Measurements from ENCODE around the gene BCL2L1.

The BCL2L1 gene

GRCh38 chr20:31679357-31680285, 43.0 kb downstream of the BCL2L1 start:
- H3K4me1 ChIP-seq (ENCODE audit: insufficient read depth, low read length, severe bottlenecking), result peaks cover 70% of the 10 kb centered on the region
- H3F3A ChIP-seq (ENCODE audit: insufficient read depth, low read length), result no peaks in the 10 kb centered on the region
- H3K79me2 ChIP-seq (ENCODE audit: insufficient read depth, low read length), result no peaks in the 10 kb centered on the region
- peak overlapping the region; percentile 50 for H3K27ac ChIP-seq (ENCODE audit: low read depth, low read length, poor library complexity, severe bottlenecking)
- H3K36me3 ChIP-seq (ENCODE audit: insufficient read depth, low read length), result peaks cover 20% of the 10 kb centered on the region; the same call in 1 of the 2 replicates
- H3K9me3 ChIP-seq (ENCODE audit: low read length), result no peaks in the 10 kb centered on the region
- no peak overlapping the region for H3K4me3 ChIP-seq (ENCODE audit: low read depth, low read length, poor library complexity, severe bottlenecking)
- no peak overlapping the region; the same call in 1 of the 2 replicates for H3K9ac ChIP-seq (ENCODE audit: low read length)
- no peaks in the 10 kb centered on the region for H4K20me1 ChIP-seq (ENCODE audit: insufficient read depth, low read length)
- H3K9me2 ChIP-seq (ENCODE audit: low read depth, low read length), result no peaks in the 10 kb centered on the region
- TF ChIP-seq EZH2 (IDR thresholded peaks at IDR 0.05; ENCODE audit: borderline replicate concordance, low read length) (no peak), CTCF (IDR thresholded peaks at IDR 0.05; ENCODE audit: low read length) (no peak)
- no peaks in the 10 kb centered on the region for H3K27me3 ChIP-seq (ENCODE audit: insufficient read depth, low read length)
- no peak overlapping the region for H2AFZ ChIP-seq (ENCODE audit: low read length)
- no peak overlapping the region; the same call in 1 of the 2 replicates for H3K4me2 ChIP-seq (ENCODE audit: low read length)

- H3K9me3 ChIP-seq (ENCODE audit: low read length), result no peaks in the 10 kb centered on the region
- peak overlapping the region; percentile 50 for H3K27ac ChIP-seq (ENCODE audit: low read depth, low read length, poor library complexity, severe bottlenecking)
- H4K20me1 ChIP-seq (ENCODE audit: insufficient read depth, low read length), result no peaks in the 10 kb centered on the region
- no peaks in the 10 kb centered on the region for H3K27me3 ChIP-seq (ENCODE audit: insufficient read depth, low read length)
- no peak overlapping the region for H2AFZ ChIP-seq (ENCODE audit: low read length)
- no peak overlapping the region for H3K9ac ChIP-seq (ENCODE audit: low read length)
- H3K4me2 ChIP-seq (ENCODE audit: low read length), result no peak overlapping the region
- no peaks in the 10 kb centered on the region for H3K79me2 ChIP-seq (ENCODE audit: insufficient read depth, low read length)
- no peak for TF ChIP-seq CTCF (IDR thresholded peaks at IDR 0.05; ENCODE audit: low read length)
- no peak for TF ChIP-seq EZH2 (IDR thresholded peaks at IDR 0.05; ENCODE audit: borderline replicate concordance, low read length)
- H3K4me1 ChIP-seq (ENCODE audit: insufficient read depth, low read length, severe bottlenecking), result peaks cover 70% of the 10 kb centered on the region
- no peaks in the 10 kb centered on the region; the same call in 1 of the 2 replicates for H3F3A ChIP-seq (ENCODE audit: insufficient read depth, low read length)
- no peak overlapping the region for H3K4me3 ChIP-seq (ENCODE audit: low read depth, low read length, poor library complexity, severe bottlenecking)
- no peaks in the 10 kb centered on the region for H3K9me2 ChIP-seq (ENCODE audit: low read depth, low read length)
- peaks cover 20% of the 10 kb centered on the region; the same call in 1 of the 2 replicates for H3K36me3 ChIP-seq (ENCODE audit: insufficient read depth, low read length)
Measured at GRCh38 chr20:31678389-31679356, 44.0 kb downstream of the BCL2L1 start.

- H2AFZ ChIP-seq (ENCODE audit: low read length), result no peak overlapping the region
- H3F3A ChIP-seq (ENCODE audit: insufficient read depth, low read length), result no peaks in the 10 kb centered on the region; the same call in 1 of the 2 replicates
- H3K9me3 ChIP-seq (ENCODE audit: low read length), result no peaks in the 10 kb centered on the region
- H3K27ac ChIP-seq (ENCODE audit: low read depth, low read length, poor library complexity, severe bottlenecking), result peak overlapping the region; percentile 50
- no peaks in the 10 kb centered on the region for H4K20me1 ChIP-seq (ENCODE audit: insufficient read depth, low read length)
- H3K9me2 ChIP-seq (ENCODE audit: low read depth, low read length), result no peaks in the 10 kb centered on the region
- H3K36me3 ChIP-seq (ENCODE audit: insufficient read depth, low read length), result peaks cover 20% of the 10 kb centered on the region; the same call in 1 of the 2 replicates
- H3K79me2 ChIP-seq (ENCODE audit: insufficient read depth, low read length), result no peaks in the 10 kb centered on the region
- no peaks in the 10 kb centered on the region for H3K27me3 ChIP-seq (ENCODE audit: insufficient read depth, low read length)
- no peak overlapping the region for H3K4me3 ChIP-seq (ENCODE audit: low read depth, low read length, poor library complexity, severe bottlenecking)
- no peak overlapping the region for H3K9ac ChIP-seq (ENCODE audit: low read length)
- no peak for TF ChIP-seq EZH2 (IDR thresholded peaks at IDR 0.05; ENCODE audit: borderline replicate concordance, low read length)
- TF ChIP-seq CTCF (IDR thresholded peaks at IDR 0.05; ENCODE audit: low read length), result no peak
- peaks cover 61% of the 10 kb centered on the region for H3K4me1 ChIP-seq (ENCODE audit: insufficient read depth, low read length, severe bottlenecking)
- no peak overlapping the region for H3K4me2 ChIP-seq (ENCODE audit: low read length)
Measured at GRCh38 chr20:31677553-31678260, 45.0 kb downstream of the BCL2L1 start.

Data from OCI-LY1 (cell line).